Mucosa of descending colon (tissue), 3 donors: ENCODE measurements around the gene OVOL1. TPM values are rescaled to one million over a fixed set of nuclear protein-coding genes. Genes with fewer than 3 reads are reported as not detected.
A peak's percentile ranks its signal among the peaks of the same experiment; 100 is the strongest.

Experiments
- ATAC-seq: fragments of 200-7000 bp; cut with Tn5 transposase; one replicate; pipeline ENCODE4 v1.9.1; 2020; ENCODE audit warnings: mild to moderate bottlenecking, moderate library complexity
- DNase-seq, 3 donors: peaks; one replicate each; pipeline ENCODE4 v3.0.0-alpha.2; 2020
- H3K36me3 ChIP-seq: fragments of 200-600 bp; one replicate; pipeline ENCODE4 v1.8.0; 2021; ENCODE audit warnings: low read depth, mild to moderate bottlenecking
- H3K4me1 ChIP-seq: fragments of 200-600 bp; one replicate; pipeline ENCODE4 v1.8.0; 2021; ENCODE audit warnings: low read depth, mild to moderate bottlenecking
- H3K4me3 ChIP-seq: fragments of 200-600 bp; one replicate; pipeline ENCODE4 v1.8.0; 2021; ENCODE audit warnings: mild to moderate bottlenecking
- H3K9me3 ChIP-seq: fragments of 200-600 bp; one replicate; pipeline ENCODE4 v1.8.0; 2021; ENCODE audit warnings: mild to moderate bottlenecking
- intact Hi-C, 2 donors: fragments of 100-400 bp; cut with DNase I in 1 of 2; cut with micrococcal nuclease in 1 of 2; formaldehyde crosslinking; loops; one replicate each; pipeline versions ENCODE4 v1.11.0 to v1.11.1; 2022; cut with DNase I, micrococcal nuclease
- total RNA-seq, 3 donors: library from RNA; stranded (reverse); fragmentation: NEBNext Ultra II Directional in 2 of 3; extraction: Animal tissue kit (Norgen Biotek cat#: 25700) in 2 of 3; gene quantifications; one replicate each; pipeline versions ENCODE4 v1.2.1 to v1.2.4, GENCODE V29; 2021 to 2023
- TF ChIP-seq, protein P1 (sequence below): fragments of 200-600 bp; IDR thresholded peaks from one replicate; pipeline ENCODE4 v1.8.0; 2022; ENCODE audit warnings: antibody characterized with exemption, mild to moderate bottlenecking
- donor health status: DM: no; HTN: no; CAD: no; lungs with moderate emphysema.
- donor health status: DM: no; HTN: no; CAD: no.
- donor health status: DM: no; HTN: yes; CAD: no.

Gene OVOL1
- total RNA-seq, 3 donors from 2014 or later, result 16.5 to 48.6 (median 34.3) TPM

- Histone ChIP-seq H3K4me1 (no peaks in the 10 kb centered on the region), H3K36me3 (no peaks in the 10 kb centered on the region), H3K4me3 (no peak overlapping the region), H3K9me3 (no peaks in the 10 kb centered on the region)
- TF ChIP-seq, protein P1, sequence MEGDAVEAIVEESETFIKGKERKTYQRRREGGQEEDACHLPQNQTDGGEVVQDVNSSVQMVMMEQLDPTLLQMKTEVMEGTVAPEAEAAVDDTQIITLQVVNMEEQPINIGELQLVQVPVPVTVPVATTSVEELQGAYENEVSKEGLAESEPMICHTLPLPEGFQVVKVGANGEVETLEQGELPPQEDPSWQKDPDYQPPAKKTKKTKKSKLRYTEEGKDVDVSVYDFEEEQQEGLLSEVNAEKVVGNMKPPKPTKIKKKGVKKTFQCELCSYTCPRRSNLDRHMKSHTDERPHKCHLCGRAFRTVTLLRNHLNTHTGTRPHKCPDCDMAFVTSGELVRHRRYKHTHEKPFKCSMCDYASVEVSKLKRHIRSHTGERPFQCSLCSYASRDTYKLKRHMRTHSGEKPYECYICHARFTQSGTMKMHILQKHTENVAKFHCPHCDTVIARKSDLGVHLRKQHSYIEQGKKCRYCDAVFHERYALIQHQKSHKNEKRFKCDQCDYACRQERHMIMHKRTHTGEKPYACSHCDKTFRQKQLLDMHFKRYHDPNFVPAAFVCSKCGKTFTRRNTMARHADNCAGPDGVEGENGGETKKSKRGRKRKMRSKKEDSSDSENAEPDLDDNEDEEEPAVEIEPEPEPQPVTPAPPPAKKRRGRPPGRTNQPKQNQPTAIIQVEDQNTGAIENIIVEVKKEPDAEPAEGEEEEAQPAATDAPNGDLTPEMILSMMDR, result no peak
- ATAC-seq, result peak; percentile 79
- intact Hi-C loops, result loop anchor here in 1 of 2 donors (10.0 kb wide), 1 partner anchor 105 kb away; no protein-coding TSS in a partner anchor
- DNase-seq, result peak in 1 of 3 donors; percentile 37
These were observed 23.4 kb downstream of the OVOL1 start for GRCh38 chr11:65810046-65810868.

- DNase-seq (peak in 1 of 3 donors; percentile 25), ATAC-seq (no peak)
- Histone ChIP-seq H3K4me3 (no peak overlapping the region), H3K36me3 (no peaks in the 10 kb centered on the region), H3K9me3 (no peaks in the 10 kb centered on the region), H3K4me1 (peaks cover under 1% of the 10 kb centered on the region)
- TF ChIP-seq, protein P1, result no peak
- intact Hi-C loops, result loop anchor here in 1 of 2 donors (10.0 kb wide), 1 partner anchor 107 kb away; no protein-coding TSS in a partner anchor
These were observed 25.1 kb downstream of the OVOL1 start for GRCh38 chr11:65811764-65812475.

GRCh38 chr11:65814131-65814985 is 27.5 kb downstream of the OVOL1 start:
- H3K4me1 ChIP-seq, result peaks cover 8% of the 10 kb centered on the region
- ATAC-seq (no peak), DNase-seq (peak in 1 of 3 donors; percentile 33)
- no peaks in the 10 kb centered on the region for H3K36me3 ChIP-seq
- H3K9me3 ChIP-seq, result no peaks in the 10 kb centered on the region
- H3K4me3 ChIP-seq, result no peak overlapping the region
- intact Hi-C loops, result loop anchor here in 1 of 2 donors (10.0 kb wide), 1 partner anchor 110 kb away; no protein-coding TSS in a partner anchor
- TF ChIP-seq, protein P1, result no peak

DNA sequence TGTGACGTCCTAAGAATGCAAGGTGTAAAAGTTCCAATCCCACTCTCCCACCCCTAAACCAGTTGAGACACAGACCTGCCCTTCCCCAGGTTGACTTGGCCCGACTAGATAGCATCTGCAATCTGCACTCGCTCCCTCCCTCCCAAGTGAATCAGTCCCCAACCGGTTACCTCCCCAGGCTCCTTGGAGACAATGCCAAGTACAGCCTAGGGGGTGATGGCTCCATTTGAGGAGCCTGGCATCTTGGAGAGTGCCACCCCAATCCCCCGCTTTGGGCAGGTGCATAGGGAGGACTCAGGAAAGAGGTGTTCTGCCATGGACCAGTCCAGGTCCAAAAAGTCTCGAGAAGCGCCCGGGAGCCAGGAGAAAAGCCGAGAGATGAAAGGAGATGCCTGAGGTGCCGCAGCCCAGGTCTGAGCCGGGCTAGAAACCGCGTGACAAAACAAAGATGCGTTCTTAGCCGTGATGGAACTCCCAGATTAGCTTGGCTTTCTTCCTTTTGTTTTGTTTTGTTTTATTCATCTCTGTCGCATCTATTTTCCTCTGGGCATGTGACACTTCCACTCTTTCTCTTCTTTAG is 28.2 kb downstream of the OVOL1 start:
- no peaks in the 10 kb centered on the region for H3K9me3 ChIP-seq
- TF ChIP-seq, protein P1, result no peak
- no peak overlapping the region for H3K4me3 ChIP-seq
- ATAC-seq, result no peak
- H3K4me1 ChIP-seq, result peaks cover 14% of the 10 kb centered on the region
- intact Hi-C loops, result loop anchor here in 1 of 2 donors (10.0 kb wide), 1 partner anchor 110 kb away; no protein-coding TSS in a partner anchor
- peak in 1 of 3 donors; percentile 39 for DNase-seq
- H3K36me3 ChIP-seq, result no peaks in the 10 kb centered on the region
